HepG2 (cell line): ENCODE results near the gene HEPACAM. TPM values are rescaled to one million over a fixed set of nuclear protein-coding genes. Genes with fewer than 3 reads are reported as not detected.

ENCODE experiments used
- ARID5B ChIP-seq: IDR thresholded peaks from 2 replicates; pipeline ENCODE4 v1.4.0; 2020; ENCODE audit warnings: mild to moderate bottlenecking, missing genetic modification reagents
- ETS1 ChIP-seq: sonication (generic); formaldehyde crosslinking; IDR thresholded peaks from 2 replicates; pipeline ENCODE4 v1.4.0; 2020; ENCODE audit warnings: missing genetic modification reagents
- ETV6 ChIP-seq: sonication (generic); formaldehyde crosslinking; conservative IDR thresholded peaks from 2 replicates; pipeline ENCODE4 v1.4.0; 2020; ENCODE audit warnings: missing genetic modification reagents
- KMT2A ChIP-seq: sonication (generic); formaldehyde crosslinking; IDR thresholded peaks from 2 replicates; pipeline ENCODE4 v1.4.0; 2020; ENCODE audit warnings: missing genetic modification reagents
- MED1 ChIP-seq: sonication (generic); formaldehyde crosslinking; IDR thresholded peaks from 2 replicates; pipeline ENCODE4 v1.4.0; 2020; ENCODE audit warnings: missing genetic modification reagents
- MLX ChIP-seq: IDR thresholded peaks from 2 replicates; pipeline ENCODE4 v1.6.1; 2016
- MLXIP ChIP-seq: sonication (generic); formaldehyde crosslinking; IDR thresholded peaks from 2 replicates; pipeline ENCODE4 v1.9.0; 2021; ENCODE audit warnings: missing genetic modification reagents, borderline replicate concordance
- NFYC ChIP-seq: IDR thresholded peaks from 2 replicates; pipeline ENCODE4 v1.6.1; 2016; ENCODE audit warnings: missing genetic modification reagents, missing compliant biosample characterization
- PRDM4 ChIP-seq: sonication (generic); formaldehyde crosslinking; IDR thresholded peaks from 2 replicates; pipeline ENCODE4 v1.9.0; 2021; ENCODE audit warnings: missing genetic modification reagents, borderline replicate concordance
- SIN3A ChIP-seq: IDR thresholded peaks from 2 replicates; pipeline ENCODE4 v1.6.1; 2011; ENCODE audit warnings: low read depth, mild to moderate bottlenecking, control low read depth, low read length, borderline replicate concordance
- SMARCC2 ChIP-seq: fragments of 450-650 bp; IDR thresholded peaks from 2 replicates; pipeline ENCODE4 v1.6.1; 2017; ENCODE audit warnings: antibody characterized with exemption, mild to moderate bottlenecking
- SOX13 ChIP-seq, 3 experiments: fragments of 450-650 bp in 1 of 3; sonication (generic) in 1 of 3; formaldehyde crosslinking in 1 of 3; IDR thresholded peaks in 2 of 3; conservative IDR thresholded peaks in 1 of 3; 2 replicates each; pipeline versions ENCODE4 v1.5.0 to v1.6.1; 2016 to 2020; ENCODE audit warnings: antibody characterized with exemption in 1 of 3, mild to moderate bottlenecking in 1 of 3, missing compliant biosample characterization in 1 of 3, missing genetic modification reagents in 1 of 3, moderate library complexity in 1 of 3
- THYN1 ChIP-seq: sonication (generic); formaldehyde crosslinking; IDR thresholded peaks from 2 replicates; pipeline ENCODE4 v1.8.1; 2023; ENCODE audit warnings: low read depth, mild to moderate bottlenecking, moderate library complexity, missing genetic modification reagents, borderline replicate concordance
- ZKSCAN5 ChIP-seq: sonication (generic); formaldehyde crosslinking; IDR thresholded peaks from 2 replicates; pipeline ENCODE4 v1.5.1; 2020; ENCODE audit warnings: mild to moderate bottlenecking, missing genetic modification reagents
- ZNF547 ChIP-seq: sonication (generic); formaldehyde crosslinking; IDR thresholded peaks from 2 replicates; pipeline ENCODE4 v1.5.1; 2020; ENCODE audit warnings: mild to moderate bottlenecking, missing genetic modification reagents
- ZNF557 ChIP-seq: sonication (generic); formaldehyde crosslinking; IDR thresholded peaks from 2 replicates; pipeline ENCODE4 v1.4.0; 2020; ENCODE audit warnings: missing genetic modification reagents
- ZNF629 ChIP-seq: sonication (generic); formaldehyde crosslinking; conservative IDR thresholded peaks from 2 replicates; pipeline ENCODE4 v1.5.0; 2020; ENCODE audit warnings: missing genetic modification reagents
- polyA plus RNA-seq, 8 experiments: library from polyadenylated mRNA; depleted of rRNA in 3 of 8; stranded (reverse) in 7 of 8; unstranded in 1 of 8; fragments of >200 nt; fragmentation: Illumina TruSeq in 4 of 8; extraction: Trizol in 4 of 8; gene quantifications; 2 replicates each; pipeline versions ENCODE4 v1.2.1 to v1.2.3, GENCODE V29; 2011 to 2016; ENCODE audit warnings: low read depth in 4 of 8, missing spikeins in 1 of 8, mixed read lengths in 1 of 8; ENCODE audit not compliant: insufficient read depth in 1 of 8
- total RNA-seq, 5 experiments: library from RNA; depleted of rRNA; stranded (reverse); fragments of >200 nt; fragmentation: Illumina TruSeq; extraction: Trizol; gene quantifications; 2 replicates each; pipeline ENCODE4 v1.2.3, GENCODE V29; 2016; ENCODE audit warnings: low read depth in 1 of 5

The HEPACAM gene
- total and polyA plus RNA-seq, 2 of the 13 experiments (the other 11 are each of a cell fraction or from before 2014, with no cell fraction given): 66.9 to 121 TPM

- TF ChIP-seq ETV6 (CRISPR knock-in tag): no peak
- 0 out of 2 replicates have a peak, but pooled peaks have one; percentile 25 for TF ChIP-seq SOX13 (IDR thresholded peaks at IDR 0.05)
- TF ChIP-seq SOX13 (CRISPR knock-in tag; conservative IDR thresholded peaks at IDR 0.05 in 1 of 2, IDR thresholded peaks at IDR 0.05 in 1 of 2): peak in 1 of 2 experiments; percentile 75; a peak in 2 of 4 replicates
- TF ChIP-seq ZKSCAN5 (CRISPR knock-in tag): no peak
- TF ChIP-seq MED1 (CRISPR knock-in tag): peak; percentile 81
- no peak for TF ChIP-seq THYN1
- TF ChIP-seq ZNF547 (CRISPR knock-in tag): no peak
- TF ChIP-seq NFYC: 0 out of 2 replicates have a peak, but pooled peaks have one; percentile 25
- TF ChIP-seq ETS1 (CRISPR knock-in tag): no peak
- TF ChIP-seq SIN3A: no peak
- no peak for TF ChIP-seq SMARCC2
- TF ChIP-seq MLXIP (CRISPR knock-in tag): no peak
- no peak for TF ChIP-seq ZNF557 (CRISPR knock-in tag)
- no peak for TF ChIP-seq PRDM4 (CRISPR knock-in tag)
- 0 out of 2 replicates have a peak, but pooled peaks have one; percentile 24 for TF ChIP-seq ZNF629
- TF ChIP-seq MLX (CRISPR knock-in tag): 0 out of 2 replicates have a peak, but pooled peaks have one; percentile 36
- TF ChIP-seq ARID5B (CRISPR knock-in tag): peak; percentile 89
- no peak for TF ChIP-seq KMT2A (CRISPR knock-in tag)
Observed at GRCh38 chr11:124882339-124883071, 53.3 kb downstream of the HEPACAM start (continued).
